Measurements from ENCODE around the gene ITGA4.

- peak; percentile 65 for TF ChIP-seq CTCF (IDR thresholded peaks at IDR 0.05; ENCODE audit: borderline replicate concordance, extremely low read depth, low read length, poor library complexity, severe bottlenecking)
- TF ChIP-seq EZH2 (IDR thresholded peaks at IDR 0.05; ENCODE audit: borderline replicate concordance, low read depth, low read length, severe bottlenecking): no peak
Observed at GRCh38 chr2:181573140-181573736, 116.1 kb downstream of the ITGA4 start.

Data from DND-41 (cell line).